ENCODE data around the gene SPR. TPM values are rescaled to one million over a fixed set of nuclear protein-coding genes. Genes with fewer than 3 reads are reported as not detected.

Gene SPR
- 10 to 100 TPM in 2 of 3 donors, 1 to 10 TPM in 1; 8.9 to 10.8 (median 10.1) TPM for polyA plus RNA-seq (ENCODE audit: insufficient read length in 3 of 3)
- long read RNA-seq, donor 1, transcript SPR-201 (3 exons, 1,480 nt), result major isoform, 5 of 5 reads
- long read RNA-seq, donor 1, partial matches to known transcripts, result 0 of 5 reads
- long read RNA-seq, donor 1, other reads (novel, unspliced or antisense), result 0 of 5 reads
- long read RNA-seq, donor 2, partial matches to known transcripts, result 0 of 2 reads
- long read RNA-seq, donor 2, other reads (novel, unspliced or antisense), result 0 of 2 reads
- long read RNA-seq, donor 3, transcript SPR-201 (3 exons, 1,480 nt), result major isoform, 12 of 19 reads
- long read RNA-seq, donor 3, partial matches to known transcripts, result 6 of 19 reads
- long read RNA-seq, donor 3, other reads (novel, unspliced or antisense), result 0 of 19 reads
- long read RNA-seq, donor 4, partial matches to known transcripts, result 0 of 3 reads
- long read RNA-seq, donor 4, other reads (novel, unspliced or antisense), result 0 of 3 reads
- long read RNA-seq, donor 5, result 0 reads
- long read RNA-seq, donor 6, partial matches to known transcripts, result 0 of 3 reads
- long read RNA-seq, donor 6, other reads (novel, unspliced or antisense), result 0 of 3 reads
- long read RNA-seq, donor 7, transcript SPR-201 (3 exons, 1,480 nt), result major isoform, 5 of 5 reads
- long read RNA-seq, donor 7, partial matches to known transcripts, result 0 of 5 reads
- long read RNA-seq, donor 7, other reads (novel, unspliced or antisense), result 0 of 5 reads
- long read RNA-seq, donor 8, partial matches to known transcripts, result 0 of 5 reads
- long read RNA-seq, donor 8, other reads (novel, unspliced or antisense), result 0 of 5 reads
- long read RNA-seq, donor 9, transcript SPR-201 (3 exons, 1,480 nt), result major isoform, 10 of 11 reads
- long read RNA-seq, donor 9, partial matches to known transcripts, result 0 of 11 reads
- long read RNA-seq, donor 9, other reads (novel, unspliced or antisense), result 0 of 11 reads
- long read RNA-seq, donor 10, transcript SPR-201 (3 exons, 1,480 nt), result major isoform, 8 of 8 reads
- long read RNA-seq, donor 10, partial matches to known transcripts, result 0 of 8 reads
- long read RNA-seq, donor 10, other reads (novel, unspliced or antisense), result 0 of 8 reads
- long read RNA-seq, donor 11, transcript SPR-201 (3 exons, 1,480 nt), result major isoform, 7 of 7 reads
- long read RNA-seq, donor 11, partial matches to known transcripts, result 0 of 7 reads
- long read RNA-seq, donor 11, other reads (novel, unspliced or antisense), result 0 of 7 reads
- long read RNA-seq, donor 12, partial matches to known transcripts, result 0 of 3 reads
- long read RNA-seq, donor 12, other reads (novel, unspliced or antisense), result 0 of 3 reads
- long read RNA-seq, donor 13, transcript SPR-201 (3 exons, 1,480 nt), result major isoform, 9 of 14 reads
- long read RNA-seq, donor 13, partial matches to known transcripts, result 5 of 14 reads
- long read RNA-seq, donor 13, other reads (novel, unspliced or antisense), result 0 of 14 reads
- long read RNA-seq, donor 14, transcript SPR-201 (3 exons, 1,480 nt), result major isoform, 7 of 8 reads
- long read RNA-seq, donor 14, partial matches to known transcripts, result 0 of 8 reads
- long read RNA-seq, donor 14, other reads (novel, unspliced or antisense), result 0 of 8 reads
- long read RNA-seq, donor 15, partial matches to known transcripts, result 0 of 4 reads
- long read RNA-seq, donor 15, other reads (novel, unspliced or antisense), result 0 of 4 reads
- long read RNA-seq, donor 16, transcript SPR-201 (3 exons, 1,480 nt), result major isoform, 14 of 27 reads
- long read RNA-seq, donor 16, partial matches to known transcripts, result 12 of 27 reads
- long read RNA-seq, donor 16, other reads (novel, unspliced or antisense), result 0 of 27 reads

DNA sequence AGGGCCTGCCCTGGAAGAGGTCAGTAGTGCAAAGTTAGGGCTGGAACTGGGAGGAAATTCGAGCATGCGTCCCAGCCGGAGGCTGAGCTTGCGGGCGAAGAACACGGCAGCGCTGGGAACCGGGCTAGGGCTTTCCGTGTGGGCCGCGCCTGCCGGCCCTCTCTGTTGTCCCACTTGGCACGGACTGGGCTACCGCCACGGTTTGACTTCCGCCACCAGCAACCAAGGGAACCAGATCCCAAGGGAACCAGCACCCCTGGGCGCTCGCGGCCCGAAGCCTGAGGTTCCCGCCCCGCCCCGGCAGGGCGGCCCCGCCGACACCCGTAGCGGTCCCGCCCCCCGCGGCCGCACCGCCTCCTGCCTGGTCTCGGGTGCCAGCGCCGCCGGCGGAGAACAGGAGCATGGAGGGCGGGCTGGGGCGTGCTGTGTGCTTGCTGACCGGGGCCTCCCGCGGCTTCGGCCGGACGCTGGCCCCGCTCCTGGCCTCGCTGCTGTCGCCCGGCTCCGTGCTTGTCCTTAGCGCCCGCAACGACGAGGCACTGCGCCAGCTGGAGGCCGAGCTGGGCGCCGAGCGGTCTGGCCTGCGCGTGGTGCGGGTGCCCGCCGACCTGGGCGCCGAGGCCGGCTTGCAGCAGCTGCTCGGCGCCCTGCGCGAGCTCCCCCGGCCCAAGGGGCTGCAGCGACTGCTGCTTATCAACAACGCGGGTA, at the start of gene SPR:
Gene SPR (plus strand): TSS at position 377 of the 708 bp plus-strand sequence. CDS start 25 bp downstream, at position 402.
- peak in 8 of 11 donors; percentile 17 to 36 (median 23) for DNase-seq (ENCODE audit: extremely low read depth in 1 of 11, low read depth in 9 of 11, low spot score in 4 of 11)

DNA sequence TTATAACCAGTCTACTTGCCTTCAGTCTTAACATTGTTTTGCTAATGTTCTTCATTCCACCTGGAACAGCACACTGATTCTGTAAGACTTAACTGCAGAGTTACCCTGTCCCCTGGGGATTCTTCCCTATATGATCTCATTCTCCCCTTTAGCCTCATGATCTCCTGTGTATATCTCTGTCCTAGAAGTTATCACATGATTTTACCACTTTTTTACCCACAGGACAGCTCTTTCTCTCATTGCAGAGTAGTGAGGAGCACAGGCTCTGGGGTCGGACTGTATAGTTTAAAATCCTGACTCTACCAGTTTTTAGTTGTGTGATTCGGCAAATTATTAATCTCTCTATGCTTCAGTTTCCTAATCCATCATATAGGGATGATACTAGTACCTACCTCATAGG, 47.1 kb upstream of the SPR start:
- no peak for DNase-seq (ENCODE audit: extremely low read depth in 1 of 11, low read depth in 9 of 11, low spot score in 4 of 11)

DNA sequence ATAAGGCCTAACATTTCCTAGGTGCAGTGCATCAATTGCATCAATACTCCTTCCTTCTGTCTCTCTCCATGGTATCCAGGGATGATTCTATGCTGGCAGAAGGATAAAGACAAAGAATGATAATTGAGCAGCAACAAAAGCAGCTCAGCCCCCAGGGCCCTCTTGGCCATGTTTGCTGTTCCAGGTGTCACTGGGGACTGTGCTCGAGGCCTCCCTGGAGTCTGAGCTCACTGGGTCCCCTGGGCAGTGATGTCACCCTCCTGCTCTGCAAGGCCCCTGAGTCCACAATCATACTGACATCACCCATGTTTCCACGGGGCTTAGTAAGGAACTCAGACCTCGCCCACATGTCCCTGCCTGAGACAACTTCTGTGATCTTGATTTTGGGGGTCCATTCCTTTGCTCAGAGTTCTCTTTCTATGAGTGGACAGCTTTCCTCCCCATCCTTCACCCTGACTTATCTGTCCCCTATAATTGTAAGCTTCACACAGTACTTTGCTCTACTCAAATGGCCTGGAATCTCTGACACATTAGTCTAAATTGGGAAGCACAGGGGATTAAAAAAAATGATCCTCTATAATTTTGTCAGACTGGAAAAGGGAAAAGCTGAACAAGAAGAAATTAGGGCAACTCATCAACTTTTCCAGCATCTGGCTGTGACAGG, 45.6 kb upstream of the SPR start:
- no peak for DNase-seq (ENCODE audit: extremely low read depth in 1 of 11, low read depth in 9 of 11, low spot score in 4 of 11)

DNA sequence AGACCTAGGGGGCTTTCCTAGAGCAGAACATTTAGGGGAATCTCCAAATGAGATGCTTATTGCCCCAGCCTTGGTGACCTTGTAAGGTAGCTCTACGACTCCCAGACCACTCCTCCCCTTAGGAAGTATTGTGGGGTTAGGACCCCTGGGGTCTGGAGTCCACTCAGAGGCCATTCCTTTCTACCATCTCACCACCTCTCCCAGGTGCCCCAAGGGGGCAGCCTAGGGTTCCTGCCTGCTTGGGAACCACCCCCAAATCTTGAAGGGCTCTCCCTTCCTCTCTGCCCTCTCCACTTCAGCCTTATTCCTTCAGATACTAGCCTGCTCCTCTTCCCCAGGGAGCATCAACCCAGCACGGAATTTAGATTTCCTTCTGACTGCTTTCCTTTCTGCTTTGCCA, 43.9 kb upstream of the SPR start:
- no peak for DNase-seq (ENCODE audit: extremely low read depth in 1 of 11, low read depth in 9 of 11, low spot score in 4 of 11)

DNA sequence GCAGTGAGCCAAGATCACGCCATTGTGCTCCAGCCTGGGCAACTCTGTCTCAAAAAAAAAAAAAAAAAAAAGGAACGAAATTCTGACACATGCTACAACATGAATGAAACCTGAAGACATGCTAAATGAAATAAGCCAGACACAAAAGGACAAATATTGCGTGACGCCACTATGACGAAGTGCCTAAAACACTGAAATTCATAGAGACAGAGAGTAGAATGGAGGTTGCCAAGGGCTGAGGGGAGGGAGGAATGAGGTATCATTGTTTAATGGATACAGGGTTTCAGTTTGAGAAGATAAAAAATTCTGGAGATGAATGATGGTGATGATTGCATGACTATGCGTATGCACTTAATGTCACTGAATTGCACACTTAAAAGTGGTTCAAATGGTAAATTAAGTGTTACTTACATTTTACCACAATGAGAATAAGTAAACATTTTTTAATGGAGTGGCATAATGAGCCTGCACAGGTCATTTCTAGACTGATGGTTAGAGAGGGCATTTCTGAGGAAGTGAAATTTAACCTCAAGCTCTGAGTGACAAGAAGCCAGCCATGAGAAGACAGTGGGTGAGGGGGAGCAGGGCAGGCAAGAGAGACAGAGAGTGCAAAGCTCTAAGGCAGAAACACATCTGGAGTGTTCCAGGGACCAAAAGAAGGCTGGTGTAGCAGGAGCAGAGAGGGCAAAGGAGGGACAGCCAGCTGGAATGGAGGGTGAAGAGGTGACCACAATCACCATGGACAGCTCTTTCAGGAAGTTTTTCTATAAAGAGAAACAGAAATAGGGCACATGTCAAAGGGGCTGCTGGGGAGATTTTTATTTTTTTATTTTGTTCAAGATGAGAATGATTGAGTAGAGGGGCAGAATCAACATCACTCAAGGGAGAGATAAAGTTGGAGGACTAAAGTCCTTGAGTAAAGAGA, 40.8 kb upstream of the SPR start:
- no peak for DNase-seq (ENCODE audit: extremely low read depth in 1 of 11, low read depth in 9 of 11, low spot score in 4 of 11)

DNA sequence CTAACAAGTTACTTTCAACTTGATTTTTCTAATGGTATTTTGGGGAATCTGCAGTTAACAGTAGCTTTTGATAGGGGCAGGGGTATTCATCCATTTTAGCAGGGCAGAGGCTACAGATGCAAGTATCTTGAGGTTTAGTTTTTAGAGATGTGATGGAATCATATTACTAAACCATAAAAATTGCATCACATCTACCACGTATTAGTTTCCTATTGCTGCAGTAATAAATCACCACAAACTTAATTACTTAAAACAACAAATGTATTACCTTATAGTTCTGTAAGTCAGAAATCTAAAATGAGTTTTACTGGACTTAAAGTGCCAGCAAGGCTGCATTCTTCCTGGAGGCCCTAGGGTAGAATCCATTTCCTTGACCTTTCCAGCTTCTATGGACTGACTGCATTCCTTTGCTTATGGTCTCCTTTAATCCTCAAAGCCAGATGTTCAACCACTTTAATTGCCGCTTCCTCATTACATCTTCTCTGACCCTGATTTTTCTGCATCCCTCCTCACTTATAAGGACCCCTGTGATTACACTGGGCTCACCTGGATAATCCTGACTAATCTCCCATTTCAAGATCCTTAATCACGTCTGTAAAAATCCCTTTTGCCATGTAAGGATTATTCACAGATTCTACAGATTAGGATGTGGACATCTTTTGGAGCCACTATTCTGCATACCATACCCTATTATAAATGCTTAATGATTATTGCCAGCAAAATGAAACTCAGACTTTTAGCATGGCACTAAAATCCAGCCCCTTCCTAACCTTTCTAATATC, 39.5 kb upstream of the SPR start:
- no peak for DNase-seq (ENCODE audit: extremely low read depth in 1 of 11, low read depth in 9 of 11, low spot score in 4 of 11)

DNA sequence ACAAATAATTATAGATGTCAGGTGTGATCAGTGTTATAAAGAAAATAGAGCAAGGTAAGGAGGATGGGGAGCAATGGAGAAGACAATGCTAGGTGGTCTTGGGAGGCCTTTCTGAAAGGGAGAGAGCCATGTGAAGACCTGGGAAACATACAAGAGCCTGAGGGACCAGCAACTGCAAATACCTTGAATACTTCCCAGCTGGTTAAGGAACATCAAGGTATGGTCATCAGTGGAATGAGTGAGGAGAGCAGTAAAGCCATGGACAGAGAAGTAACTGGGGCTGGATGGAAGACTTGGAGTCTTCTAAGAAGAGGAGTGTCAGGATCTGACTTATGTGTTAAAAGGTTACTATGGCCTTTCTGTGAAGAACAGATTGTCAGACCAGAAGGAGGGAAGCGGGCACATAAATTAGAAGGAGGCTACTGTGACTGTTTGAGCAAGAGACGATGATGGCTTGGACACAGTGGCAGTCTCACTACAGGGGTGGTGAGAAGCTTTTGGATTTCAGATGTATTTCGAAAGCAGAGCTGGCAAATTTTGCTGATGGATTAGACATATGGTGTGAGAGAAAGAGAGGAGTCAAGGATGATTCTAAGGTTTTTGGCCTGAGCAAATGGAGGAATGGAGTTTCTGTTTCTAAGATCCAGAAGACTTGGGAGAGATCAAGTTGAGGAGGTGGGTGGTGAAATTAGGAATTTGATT, 38.6 kb upstream of the SPR start:
- DNase-seq (ENCODE audit: extremely low read depth in 1 of 11, low read depth in 9 of 11, low spot score in 4 of 11), result no peak

DNA sequence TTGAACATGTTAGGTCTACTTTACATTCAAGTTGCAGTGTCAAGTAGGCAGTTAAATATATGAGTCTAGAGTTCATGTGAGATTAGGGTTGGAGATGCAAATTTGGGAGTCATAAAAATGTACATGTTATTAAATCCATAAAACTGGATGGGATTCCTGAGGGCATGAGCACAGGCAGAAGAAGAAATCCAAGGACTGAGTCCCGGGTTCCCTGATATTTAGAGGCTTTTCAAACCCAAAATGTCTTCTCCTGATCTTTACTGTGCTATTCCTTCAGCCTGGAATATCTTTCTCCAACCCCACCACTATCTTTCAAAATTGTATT, 38.1 kb upstream of the SPR start:
- no peak for DNase-seq (ENCODE audit: extremely low read depth in 1 of 11, low read depth in 9 of 11, low spot score in 4 of 11)

DNA sequence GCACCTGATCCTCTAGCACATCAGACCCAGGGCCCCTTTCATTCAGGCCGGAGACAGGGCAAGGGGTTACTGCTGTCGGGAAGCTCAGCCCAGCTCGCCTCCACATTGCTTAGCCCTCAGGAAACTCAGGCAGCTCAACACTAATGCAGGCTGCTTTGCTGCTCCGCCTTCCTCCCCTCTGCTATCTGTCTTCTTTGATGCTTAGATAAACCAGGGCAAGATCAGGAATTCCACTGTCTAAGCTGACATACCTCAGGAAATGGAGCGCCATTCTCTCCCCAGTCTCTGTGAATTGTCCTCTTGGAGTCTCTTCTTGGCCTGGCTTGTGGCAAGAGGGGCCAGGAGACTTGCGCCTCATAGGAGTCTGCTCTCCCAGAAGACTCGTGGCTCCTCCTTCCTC, 35.9 kb upstream of the SPR start:
- no peak for DNase-seq (ENCODE audit: extremely low read depth in 1 of 11, low read depth in 9 of 11, low spot score in 4 of 11)

DNA sequence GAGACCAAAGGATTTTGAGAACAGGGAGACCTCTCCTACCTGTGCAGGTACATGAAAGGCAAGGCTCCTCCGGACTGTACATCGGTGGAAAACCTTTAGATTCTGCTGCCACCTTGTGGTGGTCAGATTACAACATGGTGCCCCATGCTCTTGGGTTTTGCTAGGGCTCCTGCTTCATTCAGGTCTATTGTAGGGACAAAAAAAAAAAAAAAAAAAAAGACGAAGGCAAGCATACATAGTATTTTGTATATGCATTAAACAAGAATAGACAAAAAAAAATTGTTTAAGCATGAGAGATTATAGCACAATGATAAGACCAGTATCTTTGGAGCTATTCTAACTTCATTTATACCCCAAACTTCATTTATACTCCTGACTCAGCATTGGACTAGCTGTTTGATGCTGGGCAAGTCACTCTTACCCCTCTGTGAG, 27.4 kb upstream of the SPR start:
- DNase-seq (ENCODE audit: extremely low read depth in 1 of 11, low read depth in 9 of 11, low spot score in 4 of 11), result peak; percentile 15 to 66 (median 35)

DNA sequence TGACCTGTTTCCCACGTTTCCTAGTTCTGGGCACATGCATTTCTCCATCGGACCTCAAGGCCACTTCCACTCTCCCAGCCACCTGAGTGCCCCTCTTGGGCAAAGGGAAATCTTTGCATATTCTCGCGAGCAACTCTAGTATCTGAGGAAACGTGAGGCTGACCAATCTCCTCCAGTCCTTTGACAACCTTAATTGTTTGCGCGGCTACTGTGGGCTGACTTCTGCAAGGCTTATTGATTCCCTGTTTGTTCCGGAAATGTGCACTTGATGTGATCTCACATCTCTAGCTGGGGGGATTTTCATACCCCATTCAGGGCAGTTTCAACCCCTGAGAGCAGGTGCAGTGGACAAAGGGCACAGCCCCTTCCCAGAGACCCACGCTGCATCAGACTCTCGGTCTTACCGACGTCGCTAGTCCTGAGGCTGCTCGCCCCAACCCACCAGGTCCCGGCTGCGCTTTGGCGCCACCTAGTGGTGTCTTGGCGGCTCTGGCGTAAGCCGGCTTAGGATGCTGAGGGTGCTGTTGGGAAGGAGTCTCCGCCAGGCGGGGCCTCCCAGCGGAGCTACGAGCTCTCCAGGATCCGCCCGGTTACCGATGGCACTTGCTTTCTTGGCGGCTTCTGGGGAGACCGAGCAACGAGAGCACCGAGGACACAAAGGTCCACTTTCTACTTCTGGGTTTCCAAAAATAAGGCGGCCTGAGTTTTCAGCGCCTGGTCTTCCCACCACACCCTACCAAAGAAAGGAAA, 24.8 kb upstream of the SPR start:
- peak; percentile 69 to 91 (median 85) for DNase-seq (ENCODE audit: extremely low read depth in 1 of 11, low read depth in 9 of 11, low spot score in 4 of 11)

DNA sequence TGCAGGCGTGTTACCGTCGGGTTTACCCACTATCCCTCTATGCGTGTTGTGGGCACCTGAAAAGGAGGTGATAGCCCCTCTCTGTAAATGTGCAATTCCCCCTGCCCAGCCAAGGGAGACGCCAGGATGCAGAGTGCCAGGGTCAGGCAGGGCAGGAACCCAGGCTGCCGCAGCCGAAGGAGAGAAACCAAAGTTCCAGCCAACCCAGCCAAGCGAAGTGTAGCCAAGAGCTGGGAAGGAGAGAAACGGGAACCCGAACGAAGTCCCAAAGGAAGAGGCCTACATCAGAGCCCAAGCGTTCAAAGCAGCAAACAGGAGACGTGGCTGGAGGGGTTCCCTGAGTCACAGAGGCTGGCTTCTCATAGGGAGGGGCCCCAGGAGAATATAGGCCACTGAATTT, 24.2 kb upstream of the SPR start:
- DNase-seq (ENCODE audit: extremely low read depth in 1 of 11, low read depth in 9 of 11, low spot score in 4 of 11), result no peak

DNA sequence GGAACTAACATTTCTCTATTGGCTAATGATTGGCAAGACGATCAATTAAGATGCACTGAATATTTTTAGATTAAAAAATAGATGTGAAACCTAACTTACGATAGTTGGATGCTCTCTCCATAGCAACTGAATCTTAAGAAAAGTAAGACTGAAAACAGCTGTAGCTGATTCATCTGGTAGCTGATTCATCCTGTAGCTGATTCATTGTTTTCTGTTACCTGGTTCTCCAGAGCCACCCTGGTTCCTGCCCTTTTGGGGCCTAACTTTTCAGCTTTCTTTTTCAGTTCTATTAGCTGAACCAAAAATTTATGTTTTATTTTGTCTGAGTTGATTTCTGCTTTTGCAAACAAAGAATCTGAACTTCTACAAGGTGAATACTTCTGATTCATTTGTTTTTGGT, 22.7 kb upstream of the SPR start:
- DNase-seq (ENCODE audit: extremely low read depth in 1 of 11, low read depth in 9 of 11, low spot score in 4 of 11), result no peak

DNA sequence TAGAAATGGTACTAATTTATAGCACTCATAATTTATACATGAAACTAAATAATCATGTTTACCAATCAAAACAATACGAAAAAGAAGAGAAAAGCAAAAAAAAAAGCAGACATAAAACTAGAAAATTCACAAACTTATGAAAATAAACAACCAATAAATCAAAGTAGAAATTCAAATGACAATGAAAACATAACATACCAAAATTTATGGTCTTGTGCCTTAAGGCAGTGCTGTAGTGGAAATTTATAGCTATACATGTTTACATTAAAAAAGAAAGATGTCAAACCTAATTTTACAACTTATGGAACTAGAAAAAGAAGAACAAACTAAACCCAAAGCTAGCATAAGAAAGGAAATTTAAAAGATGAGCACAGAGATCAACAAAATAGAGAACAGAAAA, 16.1 kb upstream of the SPR start:
- no peak for DNase-seq (ENCODE audit: extremely low read depth in 1 of 11, low read depth in 9 of 11, low spot score in 4 of 11)
